ENCODE measurements around the gene LGI1. TPM values are rescaled to one million over a fixed set of nuclear protein-coding genes. Genes with fewer than 3 reads are reported as not detected.
A peak's percentile ranks its signal among the peaks of the same experiment; 100 is the strongest.

LGI1 gene
- total RNA-seq = not detected

GRCh38 chr10:93757801-93758507, at the start of gene LGI1:
LGI1 (plus strand) TSS chr10:93757936; CDS start chr10:93758145, 209 bp downstream.
- Mint-ChIP-seq H3K4me3 (peak within 1 kb of the TSS in 1 of 2 donors; percentile 8), H3K27ac (no peak within 1 kb of the TSS), H3K27me3 (ENCODE audit: low read depth) (peaks cover 55% of the 10 kb centered on the region), H3K9me3 (no peaks in the 10 kb centered on the region), H3K4me1 (ENCODE audit: low read depth) (peaks cover 13% of the 10 kb centered on the region), H3K36me3 (ENCODE audit: insufficient read depth in 2 of 2) (no peaks in the 10 kb centered on the region)
- DNase-seq (no peak), ATAC-seq (replicated peaks in 1 of 2) (no peak)

- DNase-seq = no peak
- H3K9me3 Mint-ChIP-seq = no peaks in the 10 kb centered on the region
- no peak overlapping the region for H3K4me3 Mint-ChIP-seq
- H3K4me1 Mint-ChIP-seq (ENCODE audit: low read depth) = peaks cover 17% of the 10 kb centered on the region
- H3K27me3 Mint-ChIP-seq (ENCODE audit: low read depth) = peaks cover 6% of the 10 kb centered on the region
- no peaks in the 10 kb centered on the region for H3K36me3 Mint-ChIP-seq (ENCODE audit: insufficient read depth in 2 of 2)
- ATAC-seq (replicated peaks in 1 of 2) = no peak
- no peak overlapping the region for H3K27ac Mint-ChIP-seq
Observed at GRCh38 chr10:93710333-93710909, 47.3 kb upstream of the LGI1 start.

GRCh38 chr10:93711891-93712290, 45.8 kb upstream of the LGI1 start:
- Mint-ChIP-seq H3K4me1 (ENCODE audit: low read depth) (peaks cover 14% of the 10 kb centered on the region), H3K9me3 (no peaks in the 10 kb centered on the region), H3K27me3 (ENCODE audit: low read depth) (peaks cover 15% of the 10 kb centered on the region), H3K4me3 (no peak overlapping the region), H3K36me3 (ENCODE audit: insufficient read depth in 2 of 2) (no peaks in the 10 kb centered on the region), H3K27ac (no peak overlapping the region)
- ATAC-seq (replicated peaks in 1 of 2) (no peak), DNase-seq (no peak)

- H3K4me3 Mint-ChIP-seq = no peak overlapping the region
- ATAC-seq (replicated peaks in 1 of 2) = no peak
- no peak overlapping the region for H3K27ac Mint-ChIP-seq
- DNase-seq = no peak
- peaks cover 20% of the 10 kb centered on the region for H3K27me3 Mint-ChIP-seq (ENCODE audit: low read depth)
- H3K36me3 Mint-ChIP-seq (ENCODE audit: insufficient read depth in 2 of 2) = no peaks in the 10 kb centered on the region
- peaks cover 7% of the 10 kb centered on the region for H3K4me1 Mint-ChIP-seq (ENCODE audit: low read depth)
- no peaks in the 10 kb centered on the region for H3K9me3 Mint-ChIP-seq
Observed at GRCh38 chr10:93712593-93712992, 45.1 kb upstream of the LGI1 start.

- Mint-ChIP-seq H3K4me1 (ENCODE audit: low read depth) (no peaks in the 10 kb centered on the region), H3K9me3 (no peaks in the 10 kb centered on the region), H3K27me3 (ENCODE audit: low read depth) (peaks cover 45% of the 10 kb centered on the region), H3K36me3 (ENCODE audit: insufficient read depth in 2 of 2) (no peaks in the 10 kb centered on the region), H3K4me3 (no peak overlapping the region), H3K27ac (no peak overlapping the region)
- ATAC-seq (replicated peaks in 1 of 2) (peak in 1 of 2 donors; percentile 33), DNase-seq (no peak)
Observed at GRCh38 chr10:93715345-93715744, 42.4 kb upstream of the LGI1 start.

- ATAC-seq (replicated peaks in 1 of 2) = no peak
- Mint-ChIP-seq H3K27me3 (ENCODE audit: low read depth) (peaks cover 45% of the 10 kb centered on the region), H3K36me3 (ENCODE audit: insufficient read depth in 2 of 2) (no peaks in the 10 kb centered on the region), H3K4me3 (no peak overlapping the region), H3K4me1 (ENCODE audit: low read depth) (no peaks in the 10 kb centered on the region), H3K9me3 (no peaks in the 10 kb centered on the region), H3K27ac (no peak overlapping the region)
- no peak for DNase-seq
Observed at GRCh38 chr10:93716766-93717165, 41.0 kb upstream of the LGI1 start.

GRCh38 chr10:93718937-93719725, 38.6 kb upstream of the LGI1 start:
- Mint-ChIP-seq H3K9me3 (no peaks in the 10 kb centered on the region), H3K4me3 (no peak overlapping the region), H3K4me1 (ENCODE audit: low read depth) (no peaks in the 10 kb centered on the region), H3K27me3 (ENCODE audit: low read depth) (peaks cover 55% of the 10 kb centered on the region), H3K36me3 (ENCODE audit: insufficient read depth in 2 of 2) (no peaks in the 10 kb centered on the region), H3K27ac (no peak overlapping the region)
- DNase-seq (no peak), ATAC-seq (replicated peaks in 1 of 2) (no peak)

GRCh38 chr10:93719901-93720300, 37.8 kb upstream of the LGI1 start:
- no peak for ATAC-seq (replicated peaks in 1 of 2)

GRCh38 chr10:93722550-93722949, 35.2 kb upstream of the LGI1 start:
- Mint-ChIP-seq H3K4me3 (no peak overlapping the region), H3K27me3 (ENCODE audit: low read depth) (peaks cover 61% of the 10 kb centered on the region), H3K36me3 (ENCODE audit: insufficient read depth in 2 of 2) (no peaks in the 10 kb centered on the region), H3K9me3 (no peaks in the 10 kb centered on the region), H3K27ac (no peak overlapping the region), H3K4me1 (ENCODE audit: low read depth) (no peaks in the 10 kb centered on the region)
- DNase-seq (no peak), ATAC-seq (replicated peaks in 1 of 2) (no peak)

More at GRCh38 chr10:93719901-93720300, 37.8 kb upstream of the LGI1 start:
- no peak overlapping the region for H3K27ac Mint-ChIP-seq
- H3K4me3 Mint-ChIP-seq = no peak overlapping the region
- no peaks in the 10 kb centered on the region for H3K9me3 Mint-ChIP-seq
- H3K4me1 Mint-ChIP-seq (ENCODE audit: low read depth) = no peaks in the 10 kb centered on the region
- no peak for DNase-seq
- H3K36me3 Mint-ChIP-seq (ENCODE audit: insufficient read depth in 2 of 2) = no peaks in the 10 kb centered on the region
- H3K27me3 Mint-ChIP-seq (ENCODE audit: low read depth) = peaks cover 60% of the 10 kb centered on the region

- no peaks in the 10 kb centered on the region for H3K9me3 Mint-ChIP-seq
- no peak overlapping the region for H3K27ac Mint-ChIP-seq
- DNase-seq (no peak), ATAC-seq (replicated peaks in 1 of 2) (no peak)
- H3K4me3 Mint-ChIP-seq = no peak overlapping the region
- no peaks in the 10 kb centered on the region for H3K4me1 Mint-ChIP-seq (ENCODE audit: low read depth)
- peaks cover 61% of the 10 kb centered on the region for H3K27me3 Mint-ChIP-seq (ENCODE audit: low read depth)
- H3K36me3 Mint-ChIP-seq (ENCODE audit: insufficient read depth in 2 of 2) = no peaks in the 10 kb centered on the region
Observed at GRCh38 chr10:93723153-93723552, 34.6 kb upstream of the LGI1 start.

- Mint-ChIP-seq H3K27ac (no peak overlapping the region), H3K9me3 (no peaks in the 10 kb centered on the region), H3K4me3 (no peak overlapping the region), H3K4me1 (ENCODE audit: low read depth) (no peaks in the 10 kb centered on the region), H3K27me3 (ENCODE audit: low read depth) (peaks cover 58% of the 10 kb centered on the region), H3K36me3 (ENCODE audit: insufficient read depth in 2 of 2) (no peaks in the 10 kb centered on the region)
- no peak for DNase-seq
- ATAC-seq (replicated peaks in 1 of 2) = no peak
Observed at GRCh38 chr10:93726024-93726423, 31.7 kb upstream of the LGI1 start.

- ATAC-seq (replicated peaks in 1 of 2) = no peak
- DNase-seq = no peak
- H3K27ac Mint-ChIP-seq = no peak overlapping the region
- no peak overlapping the region for H3K4me3 Mint-ChIP-seq
- no peaks in the 10 kb centered on the region for H3K4me1 Mint-ChIP-seq (ENCODE audit: low read depth)
- peaks cover 0 to 2% of the 10 kb centered on the region in 2 donors for H3K9me3 Mint-ChIP-seq
- no peaks in the 10 kb centered on the region for H3K36me3 Mint-ChIP-seq (ENCODE audit: insufficient read depth in 2 of 2)
- H3K27me3 Mint-ChIP-seq (ENCODE audit: low read depth) = peaks cover 29% of the 10 kb centered on the region
Observed at GRCh38 chr10:93741367-93741766, 16.4 kb upstream of the LGI1 start.

- ATAC-seq (replicated peaks in 1 of 2) = no peak
- Mint-ChIP-seq H3K27me3 (ENCODE audit: low read depth) (peaks cover 18% of the 10 kb centered on the region), H3K27ac (no peak overlapping the region)
Observed at GRCh38 chr10:93742633-93743349, 14.9 kb upstream of the LGI1 start.

More at GRCh38 chr10:93742633-93743349, 14.9 kb upstream of the LGI1 start:
- no peak for DNase-seq
- Mint-ChIP-seq H3K9me3 (peaks cover 0 to 2% of the 10 kb centered on the region in 2 donors), H3K4me1 (ENCODE audit: low read depth) (no peaks in the 10 kb centered on the region), H3K4me3 (no peak overlapping the region), H3K36me3 (ENCODE audit: insufficient read depth in 2 of 2) (no peaks in the 10 kb centered on the region)
